CD8-positive, alpha-beta memory T cell (primary cell): ENCODE measurements around the gene ANK3. TPM values are rescaled to one million over a fixed set of nuclear protein-coding genes. Genes with fewer than 3 reads are reported as not detected.
A peak's percentile ranks its signal among the peaks of the same experiment; 100 is the strongest.

Experiments used
- CTCF ChIA-PET: fragments of 350-600 bp; sonication (Branson Sonifier 250); formaldehyde crosslinking; loops from one replicate; lab custom pipeline; 2021; ENCODE audit warnings: antibody characterized with exemption; lab: Charles Lee
- POLR2A ChIA-PET: fragments of 350-600 bp; sonication (Branson Sonifier 250); formaldehyde crosslinking; loops from one replicate; lab custom pipeline; 2021; ENCODE audit warnings: antibody characterized with exemption; lab: Charles Lee
- DNase-seq, 5 donors: peaks; one replicate each; pipeline versions ENCODE4 v3.0.0 to v3.0.0-alpha.2; 2020 to 2022; ENCODE audit warnings: mixed read lengths in 1 of 5
- H3K27ac ChIP-seq: one replicate; pipeline ENCODE4 v1.7.0; 2013; ENCODE audit warnings: low read depth, mild to moderate bottlenecking, low read length, moderate library complexity
- H3K27me3 ChIP-seq: 2 replicates; pipeline ENCODE4 v1.7.0; 2013; ENCODE audit warnings: low read length, mild to moderate bottlenecking; ENCODE audit not compliant: insufficient read depth, poor library complexity, severe bottlenecking
- H3K36me3 ChIP-seq: 2 replicates; pipeline ENCODE4 v1.7.0; 2013; ENCODE audit warnings: mild to moderate bottlenecking, low read length, moderate library complexity; ENCODE audit not compliant: insufficient read depth
- H3K4me1 ChIP-seq: 2 replicates; pipeline ENCODE4 v1.7.0; 2013; ENCODE audit warnings: mild to moderate bottlenecking, low read length, moderate library complexity; ENCODE audit not compliant: insufficient read depth
- H3K4me3 ChIP-seq: 2 replicates; pipeline ENCODE4 v1.7.0; 2013; ENCODE audit warnings: mild to moderate bottlenecking, low read length
- H3K9me3 ChIP-seq: 2 replicates; pipeline ENCODE4 v1.7.0; 2013; ENCODE audit warnings: mild to moderate bottlenecking, low read length
- H3K27ac Mint-ChIP-seq, 8 donors: one replicate each; pipeline ENCODE4 v1.8.0; 2020 to 2021; ENCODE audit warnings: mixed read lengths in 8 of 8, mild to moderate bottlenecking in 6 of 8, inconsistent platforms in 3 of 8, moderate library complexity in 3 of 8
- H3K27me3 Mint-ChIP-seq, 2 donors: one replicate each; pipeline ENCODE4 v1.8.0; 2020 to 2021; ENCODE audit warnings: mixed read lengths in 2 of 2, mild to moderate bottlenecking in 1 of 2, moderate library complexity in 1 of 2
- H3K36me3 Mint-ChIP-seq, 3 donors: one replicate each; pipeline ENCODE4 v1.8.0; 2020 to 2021; ENCODE audit warnings: mixed read lengths in 3 of 3, inconsistent platforms in 1 of 3, mild to moderate bottlenecking in 1 of 3
- H3K4me1 Mint-ChIP-seq, 3 donors: one replicate each; pipeline ENCODE4 v1.8.0; 2020 to 2021; ENCODE audit warnings: mixed read lengths in 3 of 3, inconsistent platforms in 1 of 3, mild to moderate bottlenecking in 1 of 3
- H3K4me3 Mint-ChIP-seq, 7 donors: one replicate each; pipeline ENCODE4 v1.8.0; 2020 to 2021; ENCODE audit warnings: mixed read lengths in 7 of 7, mild to moderate bottlenecking in 6 of 7, moderate library complexity in 4 of 7, inconsistent platforms in 2 of 7
- H3K9me3 Mint-ChIP-seq, 5 donors: one replicate each; pipeline ENCODE4 v1.8.0; 2020 to 2022; ENCODE audit warnings: mixed read lengths in 5 of 5, mild to moderate bottlenecking in 3 of 5, moderate library complexity in 2 of 5, inconsistent platforms in 1 of 5
- polyA plus RNA-seq: library from polyadenylated mRNA; unstranded; fragments of 300-500 nt; fragmentation: Illumina TruSeq; gene quantifications from one replicate; pipeline ENCODE4 v1.2.3, GENCODE V29; 2021
- total RNA-seq, 2 experiments: library from RNA; stranded (reverse); gene quantifications; one replicate each; pipeline ENCODE4 v1.2.3, GENCODE V29; 2021

The ANK3 gene
- total and polyA plus RNA-seq, 3 experiments from 2014 or later, result 10.2 to 12.8 (median 11.8) TPM

DNA sequence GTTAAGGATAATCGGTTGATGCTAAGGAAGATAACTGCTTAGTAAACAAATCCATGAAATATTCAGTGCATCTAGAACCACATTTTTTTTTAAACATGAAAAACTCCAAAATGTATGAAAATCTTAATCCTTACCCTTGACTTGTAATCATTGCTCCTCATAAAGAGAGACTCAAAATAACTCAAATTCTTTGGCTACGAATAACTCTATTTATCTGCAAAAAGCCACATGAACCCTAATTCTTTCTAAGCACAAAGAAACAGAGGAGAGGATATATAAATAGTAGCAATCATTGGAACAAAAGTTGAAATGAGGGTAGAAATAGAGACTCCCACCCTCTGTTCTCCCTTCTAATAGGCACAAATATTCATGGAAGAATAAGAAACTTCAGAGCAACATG is 40.2 kb downstream of the ANK3 start:
- no peak overlapping the region for H3K27ac ChIP-seq
- no peaks in the 10 kb centered on the region for H3K36me3 ChIP-seq
- no peak overlapping the region for H3K4me3 ChIP-seq
- ChIA-PET POLR2A (no interaction called here), CTCF (no interaction called here)
- Mint-ChIP-seq H3K4me3 (no peak overlapping the region), H3K4me1 (peaks cover 0 to 12% (median 2%) of the 10 kb centered on the region in 3 donors), H3K27ac (no peak overlapping the region), H3K27me3 (no peaks in the 10 kb centered on the region), H3K36me3 (no peaks in the 10 kb centered on the region), H3K9me3 (no peaks in the 10 kb centered on the region)
- no peaks in the 10 kb centered on the region for H3K27me3 ChIP-seq
- DNase-seq, result no peak
- H3K4me1 ChIP-seq, result no peaks in the 10 kb centered on the region
- no peaks in the 10 kb centered on the region for H3K9me3 ChIP-seq

DNA sequence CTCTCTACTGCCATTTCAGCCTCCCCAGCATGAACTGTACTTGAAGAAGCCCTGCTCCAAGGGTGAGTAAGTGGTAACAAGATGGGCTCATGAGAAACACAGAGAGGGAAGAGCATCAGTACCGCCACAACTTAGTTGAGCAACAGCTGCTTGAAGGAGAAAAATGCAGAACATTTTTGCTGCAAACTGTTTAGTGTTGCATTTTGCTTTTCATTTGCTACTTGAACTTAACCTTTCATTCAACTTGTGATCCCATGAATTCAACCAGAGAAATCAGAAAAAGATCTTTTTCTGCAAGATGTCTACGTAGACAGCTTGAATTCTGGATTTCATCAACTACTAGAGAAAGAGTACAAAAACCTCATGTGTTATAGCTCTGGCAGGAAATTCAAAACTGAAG is 40.7 kb downstream of the ANK3 start:
- H3K36me3 ChIP-seq, result no peaks in the 10 kb centered on the region
- Mint-ChIP-seq H3K4me1 (peaks cover 0 to 12% (median 2%) of the 10 kb centered on the region in 3 donors), H3K27me3 (no peaks in the 10 kb centered on the region), H3K9me3 (no peaks in the 10 kb centered on the region), H3K27ac (no peak overlapping the region), H3K36me3 (no peaks in the 10 kb centered on the region), H3K4me3 (no peak overlapping the region)
- H3K27ac ChIP-seq, result no peak overlapping the region
- no peak for DNase-seq
- H3K4me3 ChIP-seq, result no peak overlapping the region
- H3K4me1 ChIP-seq, result no peaks in the 10 kb centered on the region
- POLR2A ChIA-PET, result no interaction called here
- H3K27me3 ChIP-seq, result no peaks in the 10 kb centered on the region
- CTCF ChIA-PET, result no interaction called here
- H3K9me3 ChIP-seq, result no peaks in the 10 kb centered on the region

DNA sequence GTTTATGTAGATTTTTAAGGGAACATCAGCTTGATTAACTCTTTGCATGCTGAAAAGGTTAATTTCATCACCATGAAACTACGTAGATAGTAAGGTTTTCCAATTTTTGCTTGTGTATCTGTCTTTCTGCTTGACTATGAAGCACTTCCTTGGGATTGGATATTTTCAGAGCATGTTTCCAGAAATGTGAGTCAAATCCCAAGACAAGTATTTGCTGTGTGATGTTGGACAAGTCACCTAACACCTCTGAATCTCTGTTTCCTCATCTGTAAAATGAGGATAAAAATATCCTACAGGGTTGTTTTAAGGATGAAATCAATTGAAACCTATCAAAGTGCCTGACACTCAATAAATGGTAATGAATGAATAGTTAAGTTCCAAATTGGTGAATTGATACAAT is 42.4 kb downstream of the ANK3 start:
- Mint-ChIP-seq H3K27me3 (no peaks in the 10 kb centered on the region), H3K36me3 (no peaks in the 10 kb centered on the region), H3K27ac (no peak overlapping the region), H3K4me1 (peaks cover 0 to 8% (median 2%) of the 10 kb centered on the region in 3 donors), H3K4me3 (no peak overlapping the region), H3K9me3 (no peaks in the 10 kb centered on the region)
- POLR2A ChIA-PET, result no interaction called here
- Histone ChIP-seq H3K9me3 (no peaks in the 10 kb centered on the region), H3K27me3 (no peaks in the 10 kb centered on the region), H3K4me3 (no peak overlapping the region), H3K4me1 (no peaks in the 10 kb centered on the region), H3K27ac (no peak overlapping the region), H3K36me3 (no peaks in the 10 kb centered on the region)
- no peak for DNase-seq
- CTCF ChIA-PET, result no interaction called here

DNA sequence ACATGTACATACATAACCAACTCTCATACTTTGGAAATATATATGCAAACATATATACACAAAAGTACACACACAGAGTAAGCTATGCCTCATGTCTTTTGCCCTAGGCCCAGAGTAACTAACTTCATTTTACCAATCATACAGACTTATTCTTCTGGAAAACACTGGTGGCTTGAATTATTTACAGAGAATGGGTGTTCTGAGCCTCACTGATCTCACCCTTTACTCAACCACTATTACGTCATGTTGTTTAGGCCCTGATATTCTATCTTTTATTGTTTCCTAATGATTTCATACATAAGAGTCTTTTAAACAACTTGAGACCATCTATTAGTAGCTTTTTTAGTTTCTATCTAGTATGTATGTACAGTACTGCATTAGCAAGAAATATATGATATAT is 43.0 kb downstream of the ANK3 start:
- Histone ChIP-seq H3K4me3 (no peak overlapping the region), H3K9me3 (no peaks in the 10 kb centered on the region), H3K4me1 (no peaks in the 10 kb centered on the region), H3K36me3 (no peaks in the 10 kb centered on the region), H3K27me3 (no peaks in the 10 kb centered on the region), H3K27ac (no peak overlapping the region)
- Mint-ChIP-seq H3K27me3 (no peaks in the 10 kb centered on the region), H3K27ac (no peak overlapping the region), H3K36me3 (no peaks in the 10 kb centered on the region), H3K4me1 (peaks cover 0 to 8% (median 2%) of the 10 kb centered on the region in 3 donors), H3K9me3 (no peaks in the 10 kb centered on the region), H3K4me3 (no peak overlapping the region)
- DNase-seq, result no peak
- ChIA-PET POLR2A (no interaction called here), CTCF (no interaction called here)

DNA sequence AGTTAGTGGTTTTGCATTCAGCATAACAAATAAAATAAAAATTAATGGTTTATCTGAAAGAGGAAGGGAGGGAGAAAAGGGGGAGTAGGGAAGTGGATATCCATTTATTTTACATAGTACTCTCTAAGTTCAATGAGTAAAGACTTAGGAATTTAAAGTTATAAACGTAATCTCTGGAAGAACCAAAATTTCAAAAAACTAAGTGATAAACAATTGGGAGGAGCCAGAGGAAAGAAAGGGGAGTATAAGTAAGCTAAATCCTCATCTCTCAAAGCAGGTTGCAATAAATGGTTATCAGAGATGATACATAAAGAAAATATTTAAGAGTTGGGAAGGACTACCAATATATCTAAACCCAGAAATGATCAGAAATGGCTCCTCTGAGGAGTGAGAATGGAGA is 46.4 kb downstream of the ANK3 start:
- no peaks in the 10 kb centered on the region for H3K9me3 ChIP-seq
- H3K9me3 Mint-ChIP-seq, result no peaks in the 10 kb centered on the region
- ChIA-PET CTCF (no interaction called here), POLR2A (no interaction called here)
- no peak overlapping the region for H3K4me3 Mint-ChIP-seq
- H3K4me1 Mint-ChIP-seq, result peaks cover 0 to 15% (median 0%) of the 10 kb centered on the region in 3 donors
- no peak overlapping the region for H3K4me3 ChIP-seq
- no peak for DNase-seq
- peak overlapping the region in 1 of 8 donors; percentile 32 for H3K27ac Mint-ChIP-seq
- H3K27me3 ChIP-seq, result no peaks in the 10 kb centered on the region
- H3K36me3 Mint-ChIP-seq, result no peaks in the 10 kb centered on the region
- no peaks in the 10 kb centered on the region for H3K36me3 ChIP-seq
- H3K27ac ChIP-seq, result no peak overlapping the region
- H3K4me1 ChIP-seq, result no peaks in the 10 kb centered on the region
- peaks cover 0 to 3% of the 10 kb centered on the region in 2 donors for H3K27me3 Mint-ChIP-seq

DNA sequence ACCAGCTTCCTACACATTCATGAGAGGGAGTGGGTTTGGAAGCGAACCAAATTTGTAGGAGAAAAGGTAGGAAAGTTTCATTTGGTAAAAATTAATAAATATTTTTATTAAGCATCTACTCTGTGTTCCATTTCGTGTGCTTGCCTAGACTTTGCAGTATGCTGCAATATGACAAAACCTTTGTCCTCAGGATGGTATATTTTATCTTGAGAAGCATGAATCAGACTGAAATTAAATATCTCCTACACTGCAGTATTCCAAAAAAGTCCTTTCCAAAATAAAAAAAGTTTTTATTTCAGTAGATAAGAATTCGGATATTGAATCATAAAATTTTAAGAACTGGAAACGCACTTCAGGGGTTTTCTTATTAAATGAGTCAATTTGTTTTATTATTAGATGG is 47.7 kb downstream of the ANK3 start:
- H3K4me1 ChIP-seq, result no peaks in the 10 kb centered on the region
- no peak overlapping the region for H3K27ac ChIP-seq
- no peak overlapping the region for H3K4me3 Mint-ChIP-seq
- no peaks in the 10 kb centered on the region for H3K36me3 ChIP-seq
- H3K27me3 ChIP-seq, result no peaks in the 10 kb centered on the region
- no peak overlapping the region for H3K4me3 ChIP-seq
- H3K9me3 Mint-ChIP-seq, result no peaks in the 10 kb centered on the region
- no peaks in the 10 kb centered on the region for H3K9me3 ChIP-seq
- ChIA-PET CTCF (no interaction called here), POLR2A (no interaction called here)
- H3K27ac Mint-ChIP-seq, result no peak overlapping the region
- no peaks in the 10 kb centered on the region for H3K36me3 Mint-ChIP-seq
- DNase-seq, result no peak
- H3K27me3 Mint-ChIP-seq, result peaks cover 0 to 3% of the 10 kb centered on the region in 2 donors
- peaks cover 0 to 11% (median 0%) of the 10 kb centered on the region in 3 donors for H3K4me1 Mint-ChIP-seq

DNA sequence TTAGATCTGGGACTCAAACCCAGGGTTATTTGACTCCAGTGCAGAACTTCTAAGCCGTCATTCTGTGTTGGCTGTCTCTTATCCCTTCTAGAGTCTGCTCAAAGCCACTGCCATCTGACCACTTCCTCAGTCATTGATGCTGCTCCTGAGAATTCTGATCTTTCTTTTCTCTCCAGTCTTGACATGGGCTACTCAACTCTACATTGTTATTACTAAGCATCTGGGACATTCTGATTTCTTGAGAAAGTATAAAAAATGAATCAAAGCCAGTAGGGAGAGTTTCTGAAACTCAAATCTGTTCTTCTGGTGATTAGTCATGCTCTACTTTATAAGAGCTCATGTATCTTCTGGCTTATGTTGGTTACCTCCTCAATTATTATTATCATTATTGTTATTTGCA is 48.7 kb downstream of the ANK3 start:
- no peaks in the 10 kb centered on the region for H3K27me3 ChIP-seq
- CTCF ChIA-PET, result no interaction called here
- POLR2A ChIA-PET, result no interaction called here
- no peaks in the 10 kb centered on the region for H3K36me3 ChIP-seq
- no peaks in the 10 kb centered on the region for H3K36me3 Mint-ChIP-seq
- H3K4me3 Mint-ChIP-seq, result no peak overlapping the region
- no peak for DNase-seq
- H3K4me1 ChIP-seq, result no peaks in the 10 kb centered on the region
- no peak overlapping the region for H3K4me3 ChIP-seq
- H3K4me1 Mint-ChIP-seq, result peaks cover 0 to 7% (median 0%) of the 10 kb centered on the region in 3 donors
- no peaks in the 10 kb centered on the region for H3K9me3 Mint-ChIP-seq
- H3K9me3 ChIP-seq, result no peaks in the 10 kb centered on the region
- H3K27ac ChIP-seq, result no peak overlapping the region
- H3K27me3 Mint-ChIP-seq, result peaks cover 0 to 3% of the 10 kb centered on the region in 2 donors
- H3K27ac Mint-ChIP-seq, result no peak overlapping the region

DNA sequence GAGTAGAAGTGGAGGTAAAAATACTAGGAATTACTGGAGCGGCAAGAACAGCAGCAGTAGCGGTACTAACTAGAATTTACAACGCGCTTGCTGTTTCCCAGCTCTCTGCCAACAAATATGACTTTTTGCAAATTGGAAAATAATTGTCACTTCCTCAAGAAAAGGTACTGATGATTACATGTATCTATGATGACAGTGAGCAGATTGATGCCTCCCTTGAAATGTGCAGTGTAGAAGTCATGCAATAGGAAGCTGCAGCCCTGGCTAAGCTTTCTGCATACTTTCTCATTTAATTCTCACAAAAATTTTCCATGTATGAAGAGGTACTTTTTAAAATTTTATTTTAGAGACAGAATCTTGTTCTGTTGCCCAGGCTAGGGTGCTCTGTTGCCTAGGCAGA is 49.9 kb downstream of the ANK3 start:
- ChIA-PET POLR2A (no interaction called here), CTCF (no interaction called here)
- DNase-seq, result no peak
- no peaks in the 10 kb centered on the region for H3K9me3 Mint-ChIP-seq
- Histone ChIP-seq H3K27me3 (no peaks in the 10 kb centered on the region), H3K4me1 (no peaks in the 10 kb centered on the region), H3K4me3 (no peak overlapping the region), H3K36me3 (no peaks in the 10 kb centered on the region), H3K27ac (no peak overlapping the region), H3K9me3 (no peaks in the 10 kb centered on the region)
- peaks cover 0 to 3% of the 10 kb centered on the region in 2 donors for H3K27me3 Mint-ChIP-seq
- no peak overlapping the region for H3K4me3 Mint-ChIP-seq
- H3K4me1 Mint-ChIP-seq, result peaks cover 0 to 7% (median 0%) of the 10 kb centered on the region in 3 donors
- H3K27ac Mint-ChIP-seq, result no peak overlapping the region
- H3K36me3 Mint-ChIP-seq, result no peaks in the 10 kb centered on the region

DNA sequence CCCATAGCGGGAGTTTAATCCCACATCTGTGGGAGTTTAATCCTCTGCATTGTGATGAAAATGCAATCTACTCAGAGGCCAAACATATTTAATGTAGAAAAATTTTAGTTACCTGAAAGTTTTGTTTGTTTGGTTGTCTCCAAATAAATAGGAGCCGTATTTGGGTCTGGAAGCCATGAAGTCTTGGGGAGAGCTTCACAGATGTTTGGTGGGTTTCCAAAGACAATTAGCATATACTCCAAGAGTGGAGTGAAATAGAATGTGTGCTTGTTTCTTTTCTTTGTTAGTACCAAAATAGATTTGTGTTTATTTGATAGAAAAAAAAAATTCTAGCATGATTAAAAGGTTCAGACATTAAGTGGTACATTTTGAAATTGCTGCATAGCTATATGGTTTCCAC is 50.9 kb downstream of the ANK3 start:
- no peaks in the 10 kb centered on the region for H3K9me3 Mint-ChIP-seq
- no peaks in the 10 kb centered on the region for H3K27me3 ChIP-seq
- no peak overlapping the region for H3K27ac Mint-ChIP-seq
- H3K4me3 Mint-ChIP-seq, result no peak overlapping the region
- H3K4me3 ChIP-seq, result no peak overlapping the region
- H3K27me3 Mint-ChIP-seq, result peaks cover 0 to 3% of the 10 kb centered on the region in 2 donors
- peaks cover 0 to 7% (median 0%) of the 10 kb centered on the region in 3 donors for H3K4me1 Mint-ChIP-seq
- no peaks in the 10 kb centered on the region for H3K9me3 ChIP-seq
- no peaks in the 10 kb centered on the region for H3K36me3 ChIP-seq
- H3K4me1 ChIP-seq, result no peaks in the 10 kb centered on the region
- no peak for DNase-seq
- no peaks in the 10 kb centered on the region for H3K36me3 Mint-ChIP-seq
- POLR2A ChIA-PET, result no interaction called here
- CTCF ChIA-PET, result no interaction called here
- H3K27ac ChIP-seq, result no peak overlapping the region
